ENCODE data around the gene MITF. TPM values are rescaled to one million over a fixed set of nuclear protein-coding genes. Genes with fewer than 3 reads are reported as not detected.

Gene MITF
- total and polyA plus RNA-seq, 2 donors (not counting 1 experiment from before 2014, with no cell fraction given), result 0.10 TPM; not detected in 1

DNA sequence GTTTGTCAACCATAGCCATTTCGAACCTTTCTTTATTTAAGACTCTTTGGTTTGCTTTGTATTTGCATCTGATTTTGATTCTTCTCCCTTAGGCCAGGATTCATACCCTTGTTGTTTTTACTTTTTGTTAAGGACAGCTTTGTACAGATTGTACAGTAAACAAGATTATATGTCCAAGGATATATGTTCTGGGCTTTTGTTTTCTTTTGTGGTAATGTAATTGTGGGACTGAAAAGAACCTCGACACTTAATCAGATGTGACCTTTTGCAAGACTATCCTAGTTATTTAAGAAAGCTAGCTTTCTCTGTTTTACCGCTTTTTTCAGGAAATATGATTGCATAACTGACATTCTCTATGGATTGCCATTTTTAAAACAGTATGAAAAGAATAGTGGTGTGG lies 193.2 kb downstream of the MITF start:
- WGBS (ENCODE audit: insufficient coverage), result no CpG with 5 or more reads among the region's 3 CpGs
- H3K36me3 ChIP-seq (replicated peaks in 1 of 2; ENCODE audit: control extremely low read depth in 1 of 2, control insufficient read depth in 1 of 2, extremely low read depth in 1 of 2, insufficient read depth in 2 of 2, low read length in 1 of 2), result no peaks in the 10 kb centered on the region
- H3K27ac ChIP-seq (ENCODE audit: low read length in 2 of 2), result no peak overlapping the region
- no peak overlapping the region for H3K4me2 ChIP-seq (replicated peaks; ENCODE audit: low read depth, low read length, poor library complexity, severe bottlenecking)
- no peaks in the 10 kb centered on the region for H4K20me1 ChIP-seq (ENCODE audit: control insufficient read depth, insufficient read depth, low read length, poor library complexity, severe bottlenecking)
- H3K9ac ChIP-seq (ENCODE audit: low read length), result no peak overlapping the region
- POLR2A ChIA-PET, result no interaction called here
- CTCF ChIA-PET, result interaction anchor here (1.1 kb wide), 1 partner anchor 15 kb away, joined by 4 read pairs; no protein-coding TSS in a partner anchor
- Mint-ChIP-seq H3K9me3 (ENCODE audit: insufficient read depth) (no peaks in the 10 kb centered on the region), H3K4me3 (no peak overlapping the region), H3K27ac (no peak overlapping the region), H3K27me3 (peaks cover 4% of the 10 kb centered on the region), H3K4me1 (no peaks in the 10 kb centered on the region)
- DNase-seq (no peak), ATAC-seq (ENCODE audit: low read depth) (no peak)
- no peaks in the 10 kb centered on the region for H3K4me1 ChIP-seq (ENCODE audit: control insufficient read depth in 2 of 2, insufficient read depth in 2 of 2, low read length in 2 of 2)
- no peak overlapping the region for H3K4me3 ChIP-seq (ENCODE audit: control extremely low read depth in 1 of 5, extremely low read depth in 1 of 5, insufficient read depth in 1 of 5, low read depth in 2 of 5, low read length in 4 of 5)
- no peaks in the 10 kb centered on the region for H3K27me3 ChIP-seq (replicated peaks in 1 of 4; ENCODE audit: control extremely low read depth in 1 of 4, control insufficient read depth in 3 of 4, insufficient read depth in 4 of 4, low read length in 3 of 4)
- no peak overlapping the region for H2AFZ ChIP-seq (ENCODE audit: insufficient read depth, low read depth, low read length, poor library complexity, severe bottlenecking)
- H3K79me2 ChIP-seq (ENCODE audit: control insufficient read depth, insufficient read depth, low read length), result no peaks in the 10 kb centered on the region
- H3K9me3 ChIP-seq (ENCODE audit: control extremely low read depth in 1 of 3, control insufficient read depth in 2 of 3, insufficient read depth in 1 of 3, low read length in 2 of 3), result no peaks in the 10 kb centered on the region
- intact Hi-C loops (cut with micrococcal nuclease), result no loop called here
- no peak for TF ChIP-seq EZH2 (IDR thresholded peaks at IDR 0.05; ENCODE audit: borderline replicate concordance, insufficient read depth, low read depth, low read length, poor library complexity, severe bottlenecking)
- TF ChIP-seq, protein P1, sequence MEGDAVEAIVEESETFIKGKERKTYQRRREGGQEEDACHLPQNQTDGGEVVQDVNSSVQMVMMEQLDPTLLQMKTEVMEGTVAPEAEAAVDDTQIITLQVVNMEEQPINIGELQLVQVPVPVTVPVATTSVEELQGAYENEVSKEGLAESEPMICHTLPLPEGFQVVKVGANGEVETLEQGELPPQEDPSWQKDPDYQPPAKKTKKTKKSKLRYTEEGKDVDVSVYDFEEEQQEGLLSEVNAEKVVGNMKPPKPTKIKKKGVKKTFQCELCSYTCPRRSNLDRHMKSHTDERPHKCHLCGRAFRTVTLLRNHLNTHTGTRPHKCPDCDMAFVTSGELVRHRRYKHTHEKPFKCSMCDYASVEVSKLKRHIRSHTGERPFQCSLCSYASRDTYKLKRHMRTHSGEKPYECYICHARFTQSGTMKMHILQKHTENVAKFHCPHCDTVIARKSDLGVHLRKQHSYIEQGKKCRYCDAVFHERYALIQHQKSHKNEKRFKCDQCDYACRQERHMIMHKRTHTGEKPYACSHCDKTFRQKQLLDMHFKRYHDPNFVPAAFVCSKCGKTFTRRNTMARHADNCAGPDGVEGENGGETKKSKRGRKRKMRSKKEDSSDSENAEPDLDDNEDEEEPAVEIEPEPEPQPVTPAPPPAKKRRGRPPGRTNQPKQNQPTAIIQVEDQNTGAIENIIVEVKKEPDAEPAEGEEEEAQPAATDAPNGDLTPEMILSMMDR (IDR thresholded peaks at IDR 0.05), result no peak

GRCh38 chr3:69934398-69934797 lies 195.1 kb downstream of the MITF start:
- Histone ChIP-seq H3K27ac (ENCODE audit: low read length in 2 of 2) (no peak overlapping the region), H3K9ac (ENCODE audit: low read length) (no peak overlapping the region), H2AFZ (ENCODE audit: insufficient read depth, low read depth, low read length, poor library complexity, severe bottlenecking) (no peak overlapping the region), H3K36me3 (replicated peaks in 1 of 2; ENCODE audit: control extremely low read depth in 1 of 2, control insufficient read depth in 1 of 2, extremely low read depth in 1 of 2, insufficient read depth in 2 of 2, low read length in 1 of 2) (no peaks in the 10 kb centered on the region), H3K4me3 (ENCODE audit: control extremely low read depth in 1 of 5, extremely low read depth in 1 of 5, insufficient read depth in 1 of 5, low read depth in 2 of 5, low read length in 4 of 5) (no peak overlapping the region), H3K9me3 (ENCODE audit: control extremely low read depth in 1 of 3, control insufficient read depth in 2 of 3, insufficient read depth in 1 of 3, low read length in 2 of 3) (no peaks in the 10 kb centered on the region), H3K4me1 (ENCODE audit: control insufficient read depth in 2 of 2, insufficient read depth in 2 of 2, low read length in 2 of 2) (no peaks in the 10 kb centered on the region), H4K20me1 (ENCODE audit: control insufficient read depth, insufficient read depth, low read length, poor library complexity, severe bottlenecking) (no peaks in the 10 kb centered on the region), H3K4me2 (replicated peaks; ENCODE audit: low read depth, low read length, poor library complexity, severe bottlenecking) (no peak overlapping the region), H3K79me2 (ENCODE audit: control insufficient read depth, insufficient read depth, low read length) (no peaks in the 10 kb centered on the region), H3K27me3 (replicated peaks in 1 of 4; ENCODE audit: control extremely low read depth in 1 of 4, control insufficient read depth in 3 of 4, insufficient read depth in 4 of 4, low read length in 3 of 4) (no peaks in the 10 kb centered on the region)
- no peak for ATAC-seq (ENCODE audit: low read depth)
- DNase-seq, result no peak
- intact Hi-C loops (cut with micrococcal nuclease), result no loop called here
- Mint-ChIP-seq H3K4me1 (no peaks in the 10 kb centered on the region), H3K27ac (no peak overlapping the region), H3K4me3 (no peak overlapping the region), H3K27me3 (peaks cover 4% of the 10 kb centered on the region), H3K9me3 (ENCODE audit: insufficient read depth) (no peaks in the 10 kb centered on the region)
- 80% methylated on average over 1 of the region's 2 CpGs for WGBS (ENCODE audit: insufficient coverage)
- CTCF ChIA-PET, result no interaction called here
- POLR2A ChIA-PET, result no interaction called here
- no peak for TF ChIP-seq EZH2 (IDR thresholded peaks at IDR 0.05; ENCODE audit: borderline replicate concordance, insufficient read depth, low read depth, low read length, poor library complexity, severe bottlenecking)
- TF ChIP-seq, protein P1 (IDR thresholded peaks at IDR 0.05), result no peak
